IMR-90 (cell line): ENCODE measurements around the gene LRRC4C. TPM values are rescaled to one million over a fixed set of nuclear protein-coding genes. Genes with fewer than 3 reads are reported as not detected.

Source experiments
- ATAC-seq: fragments of 200-7000 bp; cut with Tn5 transposase; 2 replicates; pipeline ENCODE4 v1.9.1; 2020; ENCODE audit warnings: low read depth, mild to moderate bottlenecking, moderate library complexity
- BruUV-seq: library from RNA; stranded (reverse); fragments of 400-500 nt; replicated peaks from 2 replicates; lab custom pipeline; 2021; lab: Mats Ljungman, UMichigan
- CTCF ChIA-PET: fragments of 300-600 bp; formaldehyde crosslinking; extraction: SDS; loops from one replicate; lab custom pipeline; 2021; ENCODE audit warnings: antibody characterized with exemption; lab: Yijun Ruan, JAX
- POLR2A ChIA-PET: fragments of 300-600 bp; sonication (Branson Sonifier 250); formaldehyde crosslinking; loops from one replicate; lab custom pipeline; 2022; ENCODE audit warnings: antibody characterized with exemption; ENCODE audit not compliant: unreplicated experiment; lab: Charles Lee
- DNase-seq: peaks from one replicate; pipeline ENCODE4 v3.0.0; 2013
- H2AFZ ChIP-seq: replicated peaks from 2 replicates; pipeline ENCODE3; 2013; ENCODE audit warnings: low read length, mild to moderate bottlenecking; ENCODE audit not compliant: poor library complexity
- H2AK5ac ChIP-seq: 2 replicates; pipeline ENCODE4 v1.6.1; 2013; ENCODE audit warnings: low read depth, low read length, inconsistent platforms
- H2AK9ac ChIP-seq: replicated peaks from 2 replicates; pipeline ENCODE3; 2013; ENCODE audit warnings: mild to moderate bottlenecking, low read depth, low read length, moderate library complexity; ENCODE audit not compliant: poor library complexity
- H2BK120ac ChIP-seq: 2 replicates; pipeline ENCODE4 v1.6.1; 2013; ENCODE audit warnings: low read depth, low read length, inconsistent platforms
- H2BK15ac ChIP-seq: 3 replicates; pipeline ENCODE4 v1.6.1; 2013; ENCODE audit warnings: low read depth, low read length, inconsistent platforms
- H2BK20ac ChIP-seq: 2 replicates; pipeline ENCODE4 v1.6.1; 2013; ENCODE audit warnings: low read depth, mild to moderate bottlenecking, inconsistent platforms, low read length, moderate library complexity
- H2BK5ac ChIP-seq: 2 replicates; pipeline ENCODE4 v1.6.1; 2013; ENCODE audit warnings: mild to moderate bottlenecking, low read depth, low read length, inconsistent platforms; ENCODE audit not compliant: poor library complexity, severe bottlenecking
- H3K14ac ChIP-seq: replicated peaks from 2 replicates; pipeline ENCODE4 v1.6.1; 2013; ENCODE audit warnings: low read depth, low read length, inconsistent platforms
- H3K18ac ChIP-seq: 2 replicates; pipeline ENCODE4 v1.6.1; 2013; ENCODE audit warnings: low read depth, low read length, control low read depth
- H3K23ac ChIP-seq: 2 replicates; pipeline ENCODE4 v1.6.1; 2013; ENCODE audit warnings: low read depth, low read length, inconsistent platforms
- H3K27ac ChIP-seq: 2 replicates; pipeline ENCODE4 v1.5.1; 2013; ENCODE audit warnings: mild to moderate bottlenecking, control low read depth, low read length; ENCODE audit not compliant: insufficient read depth
- H3K27me3 ChIP-seq: 2 replicates; pipeline ENCODE4 v1.6.1; 2013; ENCODE audit warnings: low read length; ENCODE audit not compliant: control insufficient read depth, insufficient read depth
- H3K36me3 ChIP-seq: 2 replicates; pipeline ENCODE4 v1.6.1; 2013; ENCODE audit warnings: low read length, mixed read lengths; ENCODE audit not compliant: control insufficient read depth, insufficient read depth
- H3K4ac ChIP-seq: 2 replicates; pipeline ENCODE4 v1.6.1; 2013; ENCODE audit warnings: low read depth, low read length, inconsistent platforms
- H3K4me1 ChIP-seq: 2 replicates; pipeline ENCODE4 v1.6.1; 2013; ENCODE audit warnings: low read length, mixed read lengths; ENCODE audit not compliant: control insufficient read depth, insufficient read depth
- H3K4me2 ChIP-seq: 2 replicates; pipeline ENCODE4 v1.6.1; 2013; ENCODE audit warnings: low read depth, mild to moderate bottlenecking, control low read depth, low read length, moderate library complexity
- H3K4me3 ChIP-seq: 2 replicates; pipeline ENCODE4 v1.5.1; 2013; ENCODE audit warnings: low read depth, mild to moderate bottlenecking, control low read depth, low read length, moderate library complexity; ENCODE audit not compliant: insufficient read depth
- H3K56ac ChIP-seq: 2 replicates; pipeline ENCODE4 v1.6.1; 2013; ENCODE audit warnings: low read length, inconsistent platforms; ENCODE audit not compliant: insufficient read depth; ENCODE audit errors: extremely low read depth
- H3K79me1 ChIP-seq, 2 experiments: 2 replicates each; pipeline ENCODE4 v1.6.1; 2013; ENCODE audit warnings: low read length in 2 of 2, inconsistent platforms in 1 of 2, low read depth in 1 of 2
- H3K9ac ChIP-seq: 2 replicates; pipeline ENCODE4 v1.6.1; 2013; ENCODE audit warnings: low read depth, low read length, control low read depth
- H3K9me1 ChIP-seq: 2 replicates; pipeline ENCODE4 v1.6.1; 2013; ENCODE audit warnings: low read length, inconsistent platforms; ENCODE audit not compliant: insufficient read depth
- H3K9me3 ChIP-seq: 2 replicates; pipeline ENCODE4 v1.6.1; 2013; ENCODE audit warnings: low read length; ENCODE audit not compliant: control insufficient read depth, insufficient read depth
- H4K20me1 ChIP-seq: 2 replicates; pipeline ENCODE4 v1.6.1; 2013; ENCODE audit warnings: low read length, inconsistent platforms; ENCODE audit not compliant: insufficient read depth
- H4K5ac ChIP-seq: 2 replicates; pipeline ENCODE4 v1.6.1; 2013; ENCODE audit warnings: mild to moderate bottlenecking, low read depth, low read length, control low read depth
- H4K8ac ChIP-seq, 2 experiments: 2 replicates each; pipeline ENCODE4 v1.6.1; 2013; ENCODE audit warnings: low read depth in 2 of 2, low read length in 2 of 2, control low read depth in 1 of 2, inconsistent platforms in 1 of 2
- H4K91ac ChIP-seq: 2 replicates; pipeline ENCODE4 v1.6.1; 2013; ENCODE audit warnings: low read depth, low read length, inconsistent platforms; ENCODE audit not compliant: insufficient read depth
- BHLHE40 ChIP-seq: fragments of 150-350 bp; IDR thresholded peaks from 2 replicates; pipeline ENCODE4 v1.6.1; 2016; ENCODE audit warnings: mild to moderate bottlenecking, low read depth, low read length
- CEBPB ChIP-seq: IDR thresholded peaks from 2 replicates; pipeline ENCODE4 v1.6.1; 2012; ENCODE audit warnings: low read depth, low read length, improper control_type of control experiment
- CHD1 ChIP-seq: IDR thresholded peaks from 2 replicates; pipeline ENCODE4 v1.6.1; 2012; ENCODE audit warnings: low read depth, low read length, improper control_type of control experiment
- ELK1 ChIP-seq: fragments of 150-350 bp; IDR thresholded peaks from 2 replicates; pipeline ENCODE4 v1.6.1; 2016; ENCODE audit warnings: low read depth, mild to moderate bottlenecking, low read length, moderate library complexity, borderline replicate concordance
- FOS ChIP-seq: fragments of 150-350 bp; IDR thresholded peaks from 2 replicates; pipeline ENCODE4 v1.6.1; 2016; ENCODE audit warnings: low read depth, low read length
- MAFK ChIP-seq: IDR thresholded peaks from 2 replicates; pipeline ENCODE4 v1.6.1; 2012; ENCODE audit warnings: low read depth, low read length, improper control_type of control experiment
- MXI1 ChIP-seq: IDR thresholded peaks from 2 replicates; pipeline ENCODE4 v1.6.1; 2012; ENCODE audit warnings: low read depth, mild to moderate bottlenecking, low read length, moderate library complexity, borderline replicate concordance
- NFE2L2 ChIP-seq: fragments of 150-350 bp; IDR thresholded peaks from 2 replicates; pipeline ENCODE4 v1.6.1; 2016; ENCODE audit warnings: low read depth, mild to moderate bottlenecking, low read length
- POLR2A ChIP-seq: IDR thresholded peaks from 2 replicates; pipeline ENCODE4 v1.6.1; 2012; ENCODE audit warnings: mild to moderate bottlenecking, low read depth, low read length
- RAD21 ChIP-seq: IDR thresholded peaks from 2 replicates; pipeline ENCODE4 v1.6.1; 2012; ENCODE audit warnings: low read length, improper control_type of control experiment
- RCOR1 ChIP-seq: IDR thresholded peaks from 2 replicates; pipeline ENCODE4 v1.6.1; 2012; ENCODE audit warnings: mild to moderate bottlenecking, low read length, improper control_type of control experiment; ENCODE audit not compliant: insufficient replicate concordance
- RFX5 ChIP-seq: IDR thresholded peaks from 2 replicates; pipeline ENCODE4 v1.8.0; 2012; ENCODE audit warnings: low read depth, mild to moderate bottlenecking, low read length, moderate library complexity
- SMC3 ChIP-seq: fragments of 150-350 bp; IDR thresholded peaks from 2 replicates; pipeline ENCODE4 v1.6.1; 2016; ENCODE audit warnings: low read depth, mild to moderate bottlenecking, antibody characterized with exemption, low read length, moderate library complexity
- WGBS, 2 experiments: methylation state at CpG; one replicate each; pipeline versions ENCODE4 v1.1.5 to v1.1.7; 2013; ENCODE audit warnings: missing lambda C conversion rate in 2 of 2; ENCODE audit not compliant: insufficient read length in 1 of 2; ENCODE audit errors: extremely low coverage in 2 of 2; 5-methylcytosine and 5-hydroxymethylcytosine counted together
- dilution Hi-C: fragments of 300-500 bp; cut with HindIII; formaldehyde crosslinking; loops from one replicate; pipeline ENCODE4 v1.14.3; 2018; ENCODE audit warnings: low sequenced_read_pairs; ENCODE audit not compliant: unreplicated experiment
- in situ Hi-C: fragments of 300-500 bp; cut with MboI; formaldehyde crosslinking; loops from 3 replicates; pipeline ENCODE4 v1.14.3; 2019; ENCODE audit warnings: low sequenced_read_pairs, inconsistent platforms, mixed read lengths
- intact Hi-C: fragments of 100-400 bp; cut with micrococcal nuclease; formaldehyde crosslinking; loops from 2 replicates; pipeline ENCODE4 v1.10.0; 2022
- polyA plus RNA-seq, 3 experiments: library from polyadenylated mRNA; depleted of rRNA; stranded (reverse); fragments of >200 nt; gene quantifications; 2 replicates each; pipeline ENCODE4 v1.2.3, GENCODE V29; 2012; ENCODE audit warnings: low replicate concordance in 1 of 3
- total RNA-seq: library from RNA; depleted of rRNA; stranded (reverse); fragments of >200 nt; gene quantifications from 2 replicates; pipeline ENCODE4 v1.2.3, GENCODE V29; 2012
- TF ChIP-seq, protein P1 (sequence below): conservative IDR thresholded peaks from 2 replicates; pipeline ENCODE4 v1.5.1; 2012; ENCODE audit warnings: mild to moderate bottlenecking, low read depth, low read length, improper control_type of control experiment

LRRC4C gene
- total and polyA plus RNA-seq, 2 of the 4 experiments (the other 2 are of a cell fraction), result under 0.01 to 0.03 TPM

- H3K36me3 ChIP-seq, result no peaks in the 10 kb centered on the region
- no peaks in the 10 kb centered on the region for H3K4me1 ChIP-seq
- no peak overlapping the region for H2AFZ ChIP-seq
- intact Hi-C loops (no loop called here), dilution Hi-C loops (no loop called here), in situ Hi-C loops (no loop called here)
- no peak for TF ChIP-seq RCOR1
- no peak for TF ChIP-seq CHD1
- TF ChIP-seq, protein P1, sequence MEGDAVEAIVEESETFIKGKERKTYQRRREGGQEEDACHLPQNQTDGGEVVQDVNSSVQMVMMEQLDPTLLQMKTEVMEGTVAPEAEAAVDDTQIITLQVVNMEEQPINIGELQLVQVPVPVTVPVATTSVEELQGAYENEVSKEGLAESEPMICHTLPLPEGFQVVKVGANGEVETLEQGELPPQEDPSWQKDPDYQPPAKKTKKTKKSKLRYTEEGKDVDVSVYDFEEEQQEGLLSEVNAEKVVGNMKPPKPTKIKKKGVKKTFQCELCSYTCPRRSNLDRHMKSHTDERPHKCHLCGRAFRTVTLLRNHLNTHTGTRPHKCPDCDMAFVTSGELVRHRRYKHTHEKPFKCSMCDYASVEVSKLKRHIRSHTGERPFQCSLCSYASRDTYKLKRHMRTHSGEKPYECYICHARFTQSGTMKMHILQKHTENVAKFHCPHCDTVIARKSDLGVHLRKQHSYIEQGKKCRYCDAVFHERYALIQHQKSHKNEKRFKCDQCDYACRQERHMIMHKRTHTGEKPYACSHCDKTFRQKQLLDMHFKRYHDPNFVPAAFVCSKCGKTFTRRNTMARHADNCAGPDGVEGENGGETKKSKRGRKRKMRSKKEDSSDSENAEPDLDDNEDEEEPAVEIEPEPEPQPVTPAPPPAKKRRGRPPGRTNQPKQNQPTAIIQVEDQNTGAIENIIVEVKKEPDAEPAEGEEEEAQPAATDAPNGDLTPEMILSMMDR, result no peak
- no peak for TF ChIP-seq SMC3
- TF ChIP-seq RAD21, result no peak
- TF ChIP-seq MAFK, result no peak
- no peak for TF ChIP-seq POLR2A
- TF ChIP-seq MXI1, result no peak
- TF ChIP-seq ELK1, result no peak
- TF ChIP-seq FOS, result no peak
- TF ChIP-seq RFX5, result no peak
- TF ChIP-seq BHLHE40, result no peak
- no peak for TF ChIP-seq NFE2L2
- TF ChIP-seq CEBPB, result no peak
- no peak for ATAC-seq
- no peaks in the 10 kb centered on the region for H4K20me1 ChIP-seq
- H3K4me2 ChIP-seq, result no peak overlapping the region
- ChIA-PET POLR2A (no interaction called here), CTCF (no interaction called here)
- no peak overlapping the region for H3K9ac ChIP-seq
- H3K27me3 ChIP-seq, result no peaks in the 10 kb centered on the region
- no peaks in the 10 kb centered on the region for H3K9me1 ChIP-seq
- H2BK5ac ChIP-seq, result no peak overlapping the region
- H4K91ac ChIP-seq, result no peak overlapping the region
- H3K18ac ChIP-seq, result no peak overlapping the region
- H2BK120ac ChIP-seq, result no peak overlapping the region
- H2AK9ac ChIP-seq, result no peak overlapping the region
- DNase-seq, result no peak
- H3K14ac ChIP-seq, result no peak overlapping the region
- H3K79me1 ChIP-seq, result no peaks in the 10 kb centered on the region
- no peaks in the 10 kb centered on the region for H3K9me3 ChIP-seq
- no peak overlapping the region for H2BK15ac ChIP-seq
- no peak overlapping the region for H3K27ac ChIP-seq
- H4K8ac ChIP-seq, result no peak overlapping the region
- H2BK20ac ChIP-seq, result no peak overlapping the region
- no peak overlapping the region for H2AK5ac ChIP-seq
- no TSS peak for BruUV-seq
- WGBS, 2 experiments, result no CpG with 5 or more reads among the region's 2 CpGs
- no peak overlapping the region for H3K23ac ChIP-seq
- H3K56ac ChIP-seq, result no peak overlapping the region
- no peak overlapping the region for H3K4me3 ChIP-seq
- H4K5ac ChIP-seq, result no peak overlapping the region
- H3K4ac ChIP-seq, result no peak overlapping the region
Observed at GRCh38 chr11:40269865-40270264, 1189.6 kb downstream of the LRRC4C start.
